Activated naive CD8-positive, alpha-beta T cell treated with anti-CD3 and anti-CD28 coated beads, Interleukin-2, amount 50 U/mL, for 24 hours (primary cell): Measurements from ENCODE around the gene ABHD15.

ENCODE experiments used
- ATAC-seq: fragments of 150-1000 bp; cut with Tn5 transposase; one replicate; pipeline ENCODE4 v1.10.0; 2021
- DNase-seq: peaks from one replicate; pipeline ENCODE4 v3.0.0; 2021
- H3K27ac Mint-ChIP-seq: one replicate; pipeline ENCODE4 v1.8.0; 2021; ENCODE audit warnings: mild to moderate bottlenecking, mixed read lengths
- H3K27me3 Mint-ChIP-seq: one replicate; pipeline ENCODE4 v1.8.0; 2021; ENCODE audit warnings: mixed read lengths
- H3K36me3 Mint-ChIP-seq: one replicate; pipeline ENCODE4 v1.8.0; 2021; ENCODE audit warnings: low read depth, mixed read lengths
- H3K4me1 Mint-ChIP-seq: one replicate; pipeline ENCODE4 v1.8.0; 2021; ENCODE audit warnings: mixed read lengths
- H3K4me3 Mint-ChIP-seq: one replicate; pipeline ENCODE4 v1.8.0; 2021; ENCODE audit warnings: mild to moderate bottlenecking, moderate library complexity, mixed read lengths
- H3K9me3 Mint-ChIP-seq: one replicate; pipeline ENCODE4 v1.8.0; 2021; ENCODE audit warnings: mixed read lengths

Gene ABHD15

GRCh38 chr17:29589524-29590410 is 22.9 kb upstream of the ABHD15 start, which contains the start of gene GIT1:
TSS of gene GIT1 (minus strand) at chr17:29589648. CDS start at chr17:29589378, 270 bp downstream.
- H3K9me3 Mint-ChIP-seq: no peaks in the 10 kb centered on the region
- H3K27me3 Mint-ChIP-seq: no peaks in the 10 kb centered on the region
- peak within 1 kb of the TSS; percentile 93 for H3K4me3 Mint-ChIP-seq
- peak; percentile 83 for DNase-seq
- H3K36me3 Mint-ChIP-seq: peaks cover 2% of the 10 kb centered on the region
- peaks cover 74% of the 10 kb centered on the region for H3K4me1 Mint-ChIP-seq
- H3K27ac Mint-ChIP-seq: peak within 1 kb of the TSS; percentile 89
- ATAC-seq: peak; percentile 58

GRCh38 chr17:29588562-29589411 is 21.9 kb upstream of the ABHD15 start:
- peaks cover 3% of the 10 kb centered on the region for H3K36me3 Mint-ChIP-seq
- peaks cover 77% of the 10 kb centered on the region for H3K4me1 Mint-ChIP-seq
- ATAC-seq (peak; percentile 3), DNase-seq (peak; percentile 50)
- no peaks in the 10 kb centered on the region for H3K9me3 Mint-ChIP-seq
- H3K27ac Mint-ChIP-seq: peak overlapping the region; percentile 85
- no peaks in the 10 kb centered on the region for H3K27me3 Mint-ChIP-seq
- peak overlapping the region; percentile 93 for H3K4me3 Mint-ChIP-seq

DNA sequence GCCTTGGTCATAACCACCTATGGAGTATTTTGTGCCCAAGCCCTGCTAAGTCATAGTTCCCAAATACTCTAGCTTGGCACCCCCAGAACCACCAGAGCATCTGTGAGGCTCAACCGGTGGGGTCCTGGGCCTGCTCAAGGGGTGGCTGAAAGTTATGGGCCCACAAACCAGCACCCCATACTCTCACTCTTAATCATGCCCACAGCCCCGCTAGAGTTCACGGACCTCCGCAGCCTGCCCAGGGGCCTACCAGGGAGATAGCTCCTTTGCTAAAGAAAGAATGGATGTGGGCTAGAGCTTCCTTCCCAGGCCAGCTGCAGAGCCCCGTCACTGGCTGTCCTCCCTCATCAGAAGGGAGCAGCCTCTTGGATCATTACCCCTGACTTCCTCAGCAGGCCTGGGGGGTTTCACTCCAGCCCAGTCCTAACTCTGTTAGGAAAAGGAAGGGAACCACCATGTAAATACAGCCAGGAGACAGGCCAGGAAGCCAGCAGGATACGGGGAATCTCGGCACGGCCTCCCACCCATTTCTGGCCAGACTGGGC is 21.3 kb upstream of the ABHD15 start:
- H3K4me3 Mint-ChIP-seq: peak overlapping the region; percentile 93
- H3K4me1 Mint-ChIP-seq: peaks cover 77% of the 10 kb centered on the region
- H3K27ac Mint-ChIP-seq: peak overlapping the region; percentile 85
- H3K9me3 Mint-ChIP-seq: no peaks in the 10 kb centered on the region
- ATAC-seq (no peak), DNase-seq (no peak)
- H3K36me3 Mint-ChIP-seq: peaks cover 7% of the 10 kb centered on the region
- no peaks in the 10 kb centered on the region for H3K27me3 Mint-ChIP-seq

GRCh38 chr17:29587591-29587990 is 20.8 kb upstream of the ABHD15 start:
- Mint-ChIP-seq H3K9me3 (no peaks in the 10 kb centered on the region), H3K27me3 (no peaks in the 10 kb centered on the region), H3K27ac (peak overlapping the region; percentile 85), H3K4me1 (peaks cover 74% of the 10 kb centered on the region), H3K4me3 (peak overlapping the region; percentile 93), H3K36me3 (peaks cover 12% of the 10 kb centered on the region)
- ATAC-seq: no peak
- DNase-seq: no peak

GRCh38 chr17:29586676-29587469 is 20.0 kb upstream of the ABHD15 start:
- Mint-ChIP-seq H3K27me3 (no peaks in the 10 kb centered on the region), H3K36me3 (peaks cover 19% of the 10 kb centered on the region), H3K27ac (peak overlapping the region; percentile 85), H3K9me3 (no peaks in the 10 kb centered on the region), H3K4me3 (peak overlapping the region; percentile 93), H3K4me1 (peaks cover 67% of the 10 kb centered on the region)
- DNase-seq: no peak
- no peak for ATAC-seq

DNA sequence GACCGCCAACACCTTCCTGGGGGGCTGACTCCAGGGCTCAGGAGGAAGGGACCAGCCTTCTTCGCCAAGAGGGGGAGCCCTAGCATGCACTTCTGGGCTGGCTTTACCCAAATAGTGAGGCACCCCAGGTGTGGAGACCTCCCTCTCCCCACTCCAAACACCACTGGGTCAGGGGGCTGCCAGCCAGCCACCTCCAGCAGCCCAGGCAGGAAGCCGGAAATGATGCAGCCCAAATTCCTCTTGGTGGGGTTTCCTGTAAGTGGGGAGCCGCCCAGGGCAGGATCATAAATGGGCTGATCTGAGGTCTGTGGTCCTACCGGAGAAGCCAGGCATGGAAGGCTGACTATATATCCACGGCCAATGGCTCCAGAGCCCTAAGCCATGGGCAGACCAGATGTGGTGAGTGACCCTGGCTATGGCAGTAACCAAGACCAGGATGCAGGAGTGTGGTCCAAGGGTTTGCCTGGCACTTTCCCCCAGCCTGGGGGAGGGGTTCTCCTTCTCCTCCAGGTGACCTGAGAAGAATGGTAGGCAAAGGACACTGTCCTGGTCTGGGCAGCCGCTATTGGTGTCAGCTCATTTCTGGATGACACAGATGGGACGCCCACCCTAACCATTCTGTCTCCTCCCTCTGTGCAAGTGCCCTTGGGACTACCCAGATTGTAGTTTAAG is 18.4 kb upstream of the ABHD15 start:
- H3K9me3 Mint-ChIP-seq: no peaks in the 10 kb centered on the region
- H3K27ac Mint-ChIP-seq: peak overlapping the region; percentile 54
- peaks cover 60% of the 10 kb centered on the region for H3K4me1 Mint-ChIP-seq
- DNase-seq (peak; percentile 43), ATAC-seq (no peak)
- peak overlapping the region; percentile 54 for H3K4me3 Mint-ChIP-seq
- no peaks in the 10 kb centered on the region for H3K27me3 Mint-ChIP-seq
- H3K36me3 Mint-ChIP-seq: peaks cover 24% of the 10 kb centered on the region

GRCh38 chr17:29584452-29585079 is 17.7 kb upstream of the ABHD15 start:
- H3K27ac Mint-ChIP-seq: peak overlapping the region; percentile 54
- peaks cover 59% of the 10 kb centered on the region for H3K4me1 Mint-ChIP-seq
- ATAC-seq (no peak), DNase-seq (no peak)
- H3K4me3 Mint-ChIP-seq: no peak overlapping the region
- peaks cover 29% of the 10 kb centered on the region for H3K36me3 Mint-ChIP-seq
- H3K9me3 Mint-ChIP-seq: no peaks in the 10 kb centered on the region
- no peaks in the 10 kb centered on the region for H3K27me3 Mint-ChIP-seq

DNA sequence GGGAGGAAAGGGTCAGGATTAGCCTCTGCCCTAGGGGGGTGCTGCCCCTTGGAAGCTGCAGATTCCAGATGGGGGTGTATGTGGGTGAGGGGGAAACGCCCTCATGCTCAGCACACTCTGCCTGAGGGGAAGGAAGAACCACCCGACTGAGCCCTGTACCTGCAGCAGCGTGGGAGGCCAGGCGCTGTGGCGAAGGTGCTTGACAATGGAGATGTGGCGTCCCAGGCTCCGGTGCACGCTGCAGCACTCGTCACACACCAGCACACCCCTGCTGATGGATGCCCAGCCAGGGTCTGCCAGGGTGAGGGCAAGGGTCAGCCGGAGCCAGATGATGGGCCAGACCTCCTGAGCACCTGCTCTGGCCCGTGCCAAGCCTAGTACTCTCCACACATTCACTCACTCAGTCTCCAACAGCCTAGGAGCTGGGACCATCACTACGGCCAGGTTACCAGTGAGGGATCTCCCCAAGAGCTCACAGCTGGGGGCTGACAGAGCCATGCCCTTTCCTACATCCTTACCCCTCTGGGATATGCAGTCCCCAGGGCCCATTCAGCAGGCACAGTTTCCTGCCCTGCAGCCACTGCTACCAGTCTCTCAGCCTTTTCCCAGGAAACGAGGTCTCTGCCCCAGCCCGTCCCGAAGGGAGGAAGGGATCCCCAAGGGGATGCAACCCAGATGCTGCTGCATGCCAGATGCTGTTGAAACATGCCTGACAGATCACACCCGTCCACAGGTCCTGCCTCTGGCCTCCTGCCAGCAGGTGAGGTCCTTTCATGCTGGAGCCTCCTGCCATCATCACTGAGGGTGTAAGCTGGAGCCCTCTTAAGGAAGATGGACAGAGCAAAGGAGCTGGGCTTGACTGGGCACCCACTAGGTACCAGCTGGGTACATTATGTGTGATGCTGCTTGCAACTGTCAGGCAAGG is 16.7 kb upstream of the ABHD15 start:
- no peak for DNase-seq
- no peaks in the 10 kb centered on the region for H3K9me3 Mint-ChIP-seq
- H3K4me3 Mint-ChIP-seq: no peak overlapping the region
- H3K36me3 Mint-ChIP-seq: peaks cover 33% of the 10 kb centered on the region
- H3K4me1 Mint-ChIP-seq: peaks cover 59% of the 10 kb centered on the region
- H3K27me3 Mint-ChIP-seq: no peaks in the 10 kb centered on the region
- H3K27ac Mint-ChIP-seq: no peak overlapping the region
- ATAC-seq: no peak

DNA sequence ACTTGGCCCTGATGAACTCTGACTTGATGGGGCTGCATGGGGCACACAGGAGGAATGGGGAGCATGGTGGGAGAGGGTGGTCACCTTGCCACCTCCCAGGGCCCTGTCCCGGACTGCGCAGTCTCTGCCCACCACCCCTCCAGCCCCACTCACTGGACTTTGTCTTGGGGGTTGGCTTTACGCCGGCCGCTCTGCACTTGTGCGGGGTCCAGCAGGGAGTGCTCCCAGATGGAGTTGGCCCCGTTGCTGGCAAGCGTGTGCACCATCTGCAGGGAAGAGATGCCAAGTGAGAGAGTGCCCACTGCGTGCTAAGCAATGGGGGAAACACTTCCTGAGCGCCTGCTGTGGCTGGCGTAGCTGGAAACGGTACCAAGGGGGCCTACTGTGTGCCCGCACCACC is 15.9 kb upstream of the ABHD15 start:
- no peaks in the 10 kb centered on the region for H3K9me3 Mint-ChIP-seq
- peaks cover 54% of the 10 kb centered on the region for H3K4me1 Mint-ChIP-seq
- ATAC-seq: no peak
- H3K27ac Mint-ChIP-seq: no peak overlapping the region
- H3K27me3 Mint-ChIP-seq: no peaks in the 10 kb centered on the region
- DNase-seq: no peak
- no peak overlapping the region for H3K4me3 Mint-ChIP-seq
- H3K36me3 Mint-ChIP-seq: peaks cover 35% of the 10 kb centered on the region

DNA sequence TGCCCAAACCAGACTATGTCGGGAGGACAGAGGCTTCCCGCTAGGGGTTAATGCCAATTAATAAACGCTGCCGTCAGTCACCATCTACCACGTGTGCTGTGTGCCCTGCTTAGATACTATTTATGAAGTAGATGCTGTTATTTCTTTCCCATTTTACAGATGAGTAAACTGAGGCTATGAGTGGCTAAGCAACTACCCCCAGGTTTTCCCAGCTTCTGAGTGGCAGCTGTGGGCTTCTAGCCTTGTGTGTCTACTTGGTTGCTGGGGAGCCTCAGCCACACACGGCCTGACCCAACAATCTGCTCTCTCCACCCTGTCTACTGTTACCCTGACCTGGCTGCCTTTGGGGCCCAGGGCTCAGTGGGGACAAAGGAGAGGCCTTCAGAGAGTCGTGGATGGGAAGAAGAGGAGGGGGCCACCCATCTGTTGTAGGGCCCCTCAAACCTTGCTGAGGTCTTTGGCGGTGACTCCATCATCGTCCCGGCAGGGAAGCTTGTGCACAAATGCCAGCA is 15.5 kb upstream of the ABHD15 start:
- Mint-ChIP-seq H3K27me3 (no peaks in the 10 kb centered on the region), H3K36me3 (peaks cover 37% of the 10 kb centered on the region), H3K4me3 (no peak overlapping the region), H3K27ac (no peak overlapping the region), H3K4me1 (peaks cover 49% of the 10 kb centered on the region), H3K9me3 (no peaks in the 10 kb centered on the region)
- DNase-seq (no peak), ATAC-seq (no peak)

DNA sequence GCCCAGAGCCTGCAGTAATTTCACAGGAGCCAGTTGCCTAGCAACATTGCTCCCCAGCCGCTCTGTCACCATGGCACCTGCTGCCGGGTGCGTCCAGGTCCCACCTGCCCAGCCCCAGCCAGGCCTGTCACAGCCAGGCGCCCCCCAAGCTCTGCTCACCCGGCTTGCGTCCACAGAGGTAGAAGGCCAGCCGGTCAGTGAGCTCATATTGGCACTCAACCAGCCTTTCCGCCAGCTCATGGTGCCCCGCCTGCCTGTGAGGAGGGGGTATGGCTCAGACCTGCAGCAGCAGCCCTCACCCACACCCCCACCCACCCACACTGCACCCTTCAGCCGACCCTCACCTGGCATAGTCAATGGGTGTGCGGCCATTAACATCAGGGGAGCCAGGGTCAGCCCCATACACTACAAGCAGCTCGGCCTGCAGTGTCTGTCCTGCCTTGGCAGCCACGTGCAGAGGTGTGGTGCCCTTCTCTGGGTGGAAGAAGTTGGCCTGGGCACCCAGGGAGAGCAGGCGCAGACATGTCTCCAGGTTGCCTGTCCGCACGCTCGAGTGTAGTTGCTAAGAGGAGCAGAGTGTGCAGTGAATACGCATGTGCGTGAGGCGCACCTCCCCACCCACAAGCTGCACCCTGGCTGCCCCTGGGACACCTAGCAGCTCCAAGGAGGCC is 14.9 kb upstream of the ABHD15 start:
- Mint-ChIP-seq H3K4me3 (no peak overlapping the region), H3K9me3 (no peaks in the 10 kb centered on the region), H3K27me3 (no peaks in the 10 kb centered on the region), H3K36me3 (peaks cover 37% of the 10 kb centered on the region), H3K4me1 (peaks cover 43% of the 10 kb centered on the region), H3K27ac (no peak overlapping the region)
- DNase-seq (no peak), ATAC-seq (no peak)
